H1 (cell line): ENCODE results near the gene ZNFX1. TPM values are rescaled to one million over a fixed set of nuclear protein-coding genes. Genes with fewer than 3 reads are reported as not detected.

ENCODE experiments used
- polyA plus RNA-seq, 7 experiments: library from polyadenylated mRNA; depleted of rRNA in 3 of 7; stranded (reverse) in 5 of 7; unstranded in 2 of 7; fragments of >200 nt in 5 of 7; fragments of 200-250 nt in 2 of 7; gene quantifications; 1 replicate in 5 of 7; 2 replicates in 1 of 7; 4 replicates in 1 of 7; pipeline versions ENCODE4 v1.2.1 to v1.2.3, GENCODE V29; 2011 to 2013; ENCODE audit warnings: missing spikeins in 2 of 7, mixed read lengths in 2 of 7
- total RNA-seq: library from RNA; stranded (reverse); fragmentation: NEBNext Ultra II Directional; extraction: Animal tissue kit (Norgen Biotek cat#: 25700); gene quantifications from 2 replicates; pipeline ENCODE4 v1.2.1, GENCODE V29; 2021
- TF ChIP-seq, protein P1 (sequence below): fragments of 300-600 bp; sonication (generic); IDR thresholded peaks from 2 replicates; pipeline ENCODE4 v1.7.1; 2012; ENCODE audit warnings: low read length, moderate library complexity, mild to moderate bottlenecking, inconsistent platforms; ENCODE audit not compliant: insufficient replicate concordance

The ZNFX1 gene
- total and polyA plus RNA-seq, 2 of the 8 experiments (the other 6 are each of a cell fraction or from before 2014, with no cell fraction given): 3.1 to 11.3 TPM

DNA sequence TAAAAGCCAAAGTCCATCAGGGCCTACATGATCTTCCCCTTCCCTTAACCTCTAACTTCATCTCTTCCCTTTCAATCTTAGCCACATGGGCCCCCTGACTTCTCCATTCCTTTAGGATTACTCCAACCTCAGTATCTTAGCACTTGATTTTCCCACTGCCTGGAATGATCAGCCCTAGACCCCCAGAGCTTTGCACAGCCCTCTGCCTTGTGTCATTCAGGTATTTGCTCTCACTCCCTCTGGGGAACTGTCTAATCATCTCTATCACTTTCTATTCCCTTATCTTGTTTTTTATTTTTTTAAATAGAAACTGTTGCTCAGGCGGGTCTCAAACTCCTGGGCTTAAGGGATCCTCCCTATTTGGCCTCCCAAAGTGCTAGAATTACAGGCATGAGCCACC, 13.3 kb upstream of the ZNFX1 start (continued):
- TF ChIP-seq, protein P1, sequence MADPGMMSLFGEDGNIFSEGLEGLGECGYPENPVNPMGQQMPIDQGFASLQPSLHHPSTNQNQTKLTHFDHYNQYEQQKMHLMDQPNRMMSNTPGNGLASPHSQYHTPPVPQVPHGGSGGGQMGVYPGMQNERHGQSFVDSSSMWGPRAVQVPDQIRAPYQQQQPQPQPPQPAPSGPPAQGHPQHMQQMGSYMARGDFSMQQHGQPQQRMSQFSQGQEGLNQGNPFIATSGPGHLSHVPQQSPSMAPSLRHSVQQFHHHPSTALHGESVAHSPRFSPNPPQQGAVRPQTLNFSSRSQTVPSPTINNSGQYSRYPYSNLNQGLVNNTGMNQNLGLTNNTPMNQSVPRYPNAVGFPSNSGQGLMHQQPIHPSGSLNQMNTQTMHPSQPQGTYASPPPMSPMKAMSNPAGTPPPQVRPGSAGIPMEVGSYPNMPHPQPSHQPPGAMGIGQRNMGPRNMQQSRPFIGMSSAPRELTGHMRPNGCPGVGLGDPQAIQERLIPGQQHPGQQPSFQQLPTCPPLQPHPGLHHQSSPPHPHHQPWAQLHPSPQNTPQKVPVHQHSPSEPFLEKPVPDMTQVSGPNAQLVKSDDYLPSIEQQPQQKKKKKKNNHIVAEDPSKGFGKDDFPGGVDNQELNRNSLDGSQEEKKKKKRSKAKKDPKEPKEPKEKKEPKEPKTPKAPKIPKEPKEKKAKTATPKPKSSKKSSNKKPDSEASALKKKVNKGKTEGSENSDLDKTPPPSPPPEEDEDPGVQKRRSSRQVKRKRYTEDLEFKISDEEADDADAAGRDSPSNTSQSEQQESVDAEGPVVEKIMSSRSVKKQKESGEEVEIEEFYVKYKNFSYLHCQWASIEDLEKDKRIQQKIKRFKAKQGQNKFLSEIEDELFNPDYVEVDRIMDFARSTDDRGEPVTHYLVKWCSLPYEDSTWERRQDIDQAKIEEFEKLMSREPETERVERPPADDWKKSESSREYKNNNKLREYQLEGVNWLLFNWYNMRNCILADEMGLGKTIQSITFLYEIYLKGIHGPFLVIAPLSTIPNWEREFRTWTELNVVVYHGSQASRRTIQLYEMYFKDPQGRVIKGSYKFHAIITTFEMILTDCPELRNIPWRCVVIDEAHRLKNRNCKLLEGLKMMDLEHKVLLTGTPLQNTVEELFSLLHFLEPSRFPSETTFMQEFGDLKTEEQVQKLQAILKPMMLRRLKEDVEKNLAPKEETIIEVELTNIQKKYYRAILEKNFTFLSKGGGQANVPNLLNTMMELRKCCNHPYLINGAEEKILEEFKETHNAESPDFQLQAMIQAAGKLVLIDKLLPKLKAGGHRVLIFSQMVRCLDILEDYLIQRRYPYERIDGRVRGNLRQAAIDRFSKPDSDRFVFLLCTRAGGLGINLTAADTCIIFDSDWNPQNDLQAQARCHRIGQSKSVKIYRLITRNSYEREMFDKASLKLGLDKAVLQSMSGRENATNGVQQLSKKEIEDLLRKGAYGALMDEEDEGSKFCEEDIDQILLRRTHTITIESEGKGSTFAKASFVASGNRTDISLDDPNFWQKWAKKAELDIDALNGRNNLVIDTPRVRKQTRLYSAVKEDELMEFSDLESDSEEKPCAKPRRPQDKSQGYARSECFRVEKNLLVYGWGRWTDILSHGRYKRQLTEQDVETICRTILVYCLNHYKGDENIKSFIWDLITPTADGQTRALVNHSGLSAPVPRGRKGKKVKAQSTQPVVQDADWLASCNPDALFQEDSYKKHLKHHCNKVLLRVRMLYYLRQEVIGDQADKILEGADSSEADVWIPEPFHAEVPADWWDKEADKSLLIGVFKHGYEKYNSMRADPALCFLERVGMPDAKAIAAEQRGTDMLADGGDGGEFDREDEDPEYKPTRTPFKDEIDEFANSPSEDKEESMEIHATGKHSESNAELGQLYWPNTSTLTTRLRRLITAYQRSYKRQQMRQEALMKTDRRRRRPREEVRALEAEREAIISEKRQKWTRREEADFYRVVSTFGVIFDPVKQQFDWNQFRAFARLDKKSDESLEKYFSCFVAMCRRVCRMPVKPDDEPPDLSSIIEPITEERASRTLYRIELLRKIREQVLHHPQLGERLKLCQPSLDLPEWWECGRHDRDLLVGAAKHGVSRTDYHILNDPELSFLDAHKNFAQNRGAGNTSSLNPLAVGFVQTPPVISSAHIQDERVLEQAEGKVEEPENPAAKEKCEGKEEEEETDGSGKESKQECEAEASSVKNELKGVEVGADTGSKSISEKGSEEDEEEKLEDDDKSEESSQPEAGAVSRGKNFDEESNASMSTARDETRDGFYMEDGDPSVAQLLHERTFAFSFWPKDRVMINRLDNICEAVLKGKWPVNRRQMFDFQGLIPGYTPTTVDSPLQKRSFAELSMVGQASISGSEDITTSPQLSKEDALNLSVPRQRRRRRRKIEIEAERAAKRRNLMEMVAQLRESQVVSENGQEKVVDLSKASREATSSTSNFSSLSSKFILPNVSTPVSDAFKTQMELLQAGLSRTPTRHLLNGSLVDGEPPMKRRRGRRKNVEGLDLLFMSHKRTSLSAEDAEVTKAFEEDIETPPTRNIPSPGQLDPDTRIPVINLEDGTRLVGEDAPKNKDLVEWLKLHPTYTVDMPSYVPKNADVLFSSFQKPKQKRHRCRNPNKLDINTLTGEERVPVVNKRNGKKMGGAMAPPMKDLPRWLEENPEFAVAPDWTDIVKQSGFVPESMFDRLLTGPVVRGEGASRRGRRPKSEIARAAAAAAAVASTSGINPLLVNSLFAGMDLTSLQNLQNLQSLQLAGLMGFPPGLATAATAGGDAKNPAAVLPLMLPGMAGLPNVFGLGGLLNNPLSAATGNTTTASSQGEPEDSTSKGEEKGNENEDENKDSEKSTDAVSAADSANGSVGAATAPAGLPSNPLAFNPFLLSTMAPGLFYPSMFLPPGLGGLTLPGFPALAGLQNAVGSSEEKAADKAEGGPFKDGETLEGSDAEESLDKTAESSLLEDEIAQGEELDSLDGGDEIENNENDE: no peak
- TF ChIP-seq, all 59 proteins: peak for 0
